Suprapubic skin (tissue), 4 donors: Measurements from ENCODE around the gene C15orf61. TPM values are rescaled to one million over a fixed set of nuclear protein-coding genes. Genes with fewer than 3 reads are reported as not detected.

Source experiments
- DNase-seq, 2 donors: peaks; one replicate each; pipeline ENCODE4 v3.0.0-alpha.2; 2019; ENCODE audit warnings: low spot score in 2 of 2
- H3K27ac ChIP-seq: fragments of 200-600 bp; sonication (generic); one replicate; pipeline ENCODE4 v1.5.1; 2019
- H3K27me3 ChIP-seq: fragments of 200-600 bp; sonication (generic); one replicate; pipeline ENCODE4 v1.5.1; 2019
- H3K36me3 ChIP-seq: fragments of 200-600 bp; sonication (generic); one replicate; pipeline ENCODE4 v1.5.1; 2019
- H3K4me1 ChIP-seq: fragments of 200-600 bp; sonication (generic); one replicate; pipeline ENCODE4 v1.5.1; 2019
- H3K4me3 ChIP-seq: fragments of 200-600 bp; sonication (generic); one replicate; pipeline ENCODE4 v1.5.1; 2019; ENCODE audit warnings: mild to moderate bottlenecking
- H3K9me3 ChIP-seq: fragments of 200-600 bp; sonication (generic); one replicate; pipeline ENCODE4 v1.5.1; 2019
- CTCF ChIP-seq, 2 donors: fragments of 200-600 bp in 1 of 2; fragments of 450-650 bp in 1 of 2; sonication (generic) in 1 of 2; IDR thresholded peaks; one replicate each; pipeline ENCODE4 v1.5.1; 2016 to 2019; ENCODE audit warnings: antibody characterized with exemption in 2 of 2, mild to moderate bottlenecking in 1 of 2, moderate library complexity in 1 of 2
- EP300 ChIP-seq: sonication (generic); formaldehyde crosslinking; IDR thresholded peaks from one replicate; pipeline ENCODE4 v1.6.1; 2017; ENCODE audit warnings: antibody characterized with exemption
- POLR2A ChIP-seq, 2 donors: fragments of 450-650 bp; IDR thresholded peaks; one replicate each; pipeline ENCODE4 v1.6.1; 2017; ENCODE audit warnings: antibody characterized with exemption in 2 of 2, mild to moderate bottlenecking in 2 of 2, moderate library complexity in 2 of 2
- POLR2AphosphoS5 ChIP-seq, 3 donors: sonication (generic); formaldehyde crosslinking; IDR thresholded peaks; one replicate each; pipeline ENCODE4 v1.6.1; 2017; ENCODE audit warnings: antibody characterized with exemption in 3 of 3
- WGBS: methylation state at CpG from one replicate; pipeline ENCODE4 v1.1.5; 2018; 5-methylcytosine and 5-hydroxymethylcytosine counted together
- total RNA-seq, 4 donors: library from RNA; depleted of rRNA; stranded (reverse); fragments of >200 nt; gene quantifications; one replicate each; pipeline ENCODE4 v1.1.0, GENCODE V29; 2016

Gene C15orf61
- total RNA-seq, 4 donors from 2014 or later, result 12.8 to 23.6 (median 16.8) TPM

- no peak for DNase-seq
- Histone ChIP-seq H3K4me3 (no peak overlapping the region), H3K36me3 (peaks cover 26% of the 10 kb centered on the region), H3K27me3 (no peaks in the 10 kb centered on the region), H3K4me1 (peaks cover 17% of the 10 kb centered on the region), H3K9me3 (no peaks in the 10 kb centered on the region), H3K27ac (no peak overlapping the region)
- 94% methylated on average over 3 of the region's 3 CpGs for WGBS
- TF ChIP-seq CTCF (IDR thresholded peaks at IDR 0.05) (no peak), EP300 (no peak), POLR2AphosphoS5 (IDR thresholded peaks at IDR 0.05) (no peak), POLR2A (IDR thresholded peaks at IDR 0.05) (no peak)
Measured at GRCh38 chr15:67528513-67528912, 7.6 kb downstream of the C15orf61 start.

DNA sequence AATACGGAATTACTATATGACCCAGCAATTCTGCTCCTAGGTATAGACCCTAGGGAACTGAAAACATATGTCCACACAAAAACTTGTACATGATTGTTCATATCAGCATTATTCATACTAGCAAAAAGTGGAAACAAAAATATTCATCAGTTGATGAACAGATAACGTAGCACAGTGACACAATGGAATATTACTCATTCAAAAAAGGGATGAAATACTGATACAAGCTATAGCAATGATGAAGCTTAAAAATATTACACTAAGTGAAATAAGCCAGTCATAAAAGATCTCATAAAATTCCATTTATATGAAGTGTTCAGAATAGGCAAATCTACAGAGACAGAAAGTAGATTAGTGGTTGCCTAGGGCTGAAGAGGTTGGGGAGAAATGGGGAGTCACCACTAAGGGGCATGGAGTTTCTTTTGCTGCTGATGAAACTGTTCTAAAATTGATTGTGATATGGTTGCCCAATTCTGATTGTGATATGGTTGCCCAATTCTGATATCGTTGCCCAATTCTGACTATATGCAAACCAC is 10.5 kb downstream of the C15orf61 start:
- no peak overlapping the region for H3K27ac ChIP-seq

DNA sequence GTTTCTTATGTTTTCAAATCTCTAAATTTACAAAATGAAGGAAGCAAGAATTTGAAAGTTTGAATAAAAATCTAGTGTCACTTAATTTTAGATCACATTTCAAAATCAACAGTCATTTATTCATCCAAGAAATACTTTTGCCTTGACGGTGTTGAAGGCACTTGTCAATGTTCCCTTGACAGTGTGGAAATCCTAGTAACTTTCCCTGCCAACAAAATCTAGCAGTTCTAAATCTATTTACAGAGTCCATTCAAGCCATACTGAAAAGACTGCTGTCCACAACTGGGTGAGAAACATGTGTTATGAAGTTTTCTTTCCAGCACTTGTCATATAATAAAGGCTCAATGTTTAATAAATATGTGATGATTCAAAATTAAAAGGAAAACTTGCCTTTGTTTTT is 12.9 kb downstream of the C15orf61 start:
- WGBS, result 75% methylated on average over 1 of the region's 1 CpG
- Histone ChIP-seq H3K27me3 (no peaks in the 10 kb centered on the region), H3K36me3 (peaks cover 3% of the 10 kb centered on the region), H3K9me3 (no peaks in the 10 kb centered on the region), H3K4me1 (no peaks in the 10 kb centered on the region), H3K27ac (no peak overlapping the region), H3K4me3 (no peak overlapping the region)
- DNase-seq, result no peak
- TF ChIP-seq POLR2A (IDR thresholded peaks at IDR 0.05) (no peak), POLR2AphosphoS5 (IDR thresholded peaks at IDR 0.05) (no peak), EP300 (no peak), CTCF (IDR thresholded peaks at IDR 0.05) (no peak)

More for the DNA sequence above, 10.5 kb downstream of the C15orf61 start:
- peaks cover 16% of the 10 kb centered on the region for H3K36me3 ChIP-seq
- H3K4me1 ChIP-seq, result no peaks in the 10 kb centered on the region
- WGBS, result 63% methylated on average over 3 of the region's 3 CpGs
- H3K4me3 ChIP-seq, result no peak overlapping the region
- H3K27me3 ChIP-seq, result no peaks in the 10 kb centered on the region
- no peaks in the 10 kb centered on the region for H3K9me3 ChIP-seq
- DNase-seq, result no peak
- TF ChIP-seq CTCF (IDR thresholded peaks at IDR 0.05), result no peak
- TF ChIP-seq EP300, result no peak
- TF ChIP-seq POLR2AphosphoS5 (IDR thresholded peaks at IDR 0.05), result no peak
- no peak for TF ChIP-seq POLR2A (IDR thresholded peaks at IDR 0.05)

DNA sequence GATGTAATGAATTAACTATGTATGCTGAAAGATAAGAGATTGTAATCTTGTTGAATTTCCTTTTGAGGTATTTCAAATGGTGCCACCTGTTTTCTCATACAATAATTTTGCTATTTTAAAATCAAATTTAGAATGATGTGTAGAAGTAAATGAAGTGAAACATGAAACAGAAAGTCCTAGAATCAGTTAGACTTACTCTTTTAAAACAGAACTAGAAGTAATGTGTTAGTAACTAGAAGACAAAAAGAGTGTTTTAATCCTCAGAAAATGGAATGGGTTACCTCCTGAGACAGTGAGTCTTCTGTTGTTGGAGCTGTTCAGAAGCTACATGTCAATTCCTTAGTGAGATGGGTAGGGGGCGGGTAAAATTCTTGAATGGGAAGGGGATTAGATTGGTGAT is 13.4 kb downstream of the C15orf61 start:
- Histone ChIP-seq H3K27me3 (no peaks in the 10 kb centered on the region), H3K27ac (no peak overlapping the region), H3K9me3 (no peaks in the 10 kb centered on the region), H3K36me3 (peaks cover 2% of the 10 kb centered on the region), H3K4me1 (no peaks in the 10 kb centered on the region), H3K4me3 (no peak overlapping the region)
- no peak for DNase-seq
- WGBS, result 87% methylated on average over 1 of the region's 1 CpG
- TF ChIP-seq POLR2AphosphoS5 (IDR thresholded peaks at IDR 0.05), result no peak
- TF ChIP-seq POLR2A (IDR thresholded peaks at IDR 0.05), result no peak
- TF ChIP-seq CTCF (IDR thresholded peaks at IDR 0.05), result no peak
- no peak for TF ChIP-seq EP300

DNA sequence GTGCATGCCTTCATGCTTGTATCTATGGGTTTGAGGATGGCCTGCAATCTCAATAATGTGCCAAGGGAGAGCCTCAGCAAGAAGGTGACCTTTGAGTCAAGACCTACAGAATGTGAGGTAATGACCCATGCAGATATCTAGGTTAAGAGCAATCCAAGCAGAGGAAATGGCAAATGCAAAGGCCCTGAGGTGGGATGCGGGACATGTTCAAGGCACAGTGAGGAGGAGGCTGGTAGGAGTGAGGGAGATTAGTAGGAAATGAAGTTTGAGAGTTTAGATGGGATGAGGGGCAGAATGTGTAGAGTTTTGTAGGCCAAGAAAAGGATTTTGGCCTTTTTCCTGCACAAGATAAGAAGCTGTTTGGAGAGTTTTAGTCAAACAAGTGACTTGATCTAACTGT is 16.8 kb downstream of the C15orf61 start:
- H3K4me1 ChIP-seq, result peaks cover 3% of the 10 kb centered on the region
- WGBS, result 98% methylated on average over 1 of the region's 1 CpG
- H3K9me3 ChIP-seq, result no peaks in the 10 kb centered on the region
- no peak overlapping the region for H3K27ac ChIP-seq
- TF ChIP-seq CTCF (IDR thresholded peaks at IDR 0.05), result no peak
- TF ChIP-seq EP300, result no peak
- no peak for TF ChIP-seq POLR2AphosphoS5 (IDR thresholded peaks at IDR 0.05)
- TF ChIP-seq POLR2A (IDR thresholded peaks at IDR 0.05), result no peak
- H3K4me3 ChIP-seq, result no peak overlapping the region
- DNase-seq, result no peak
- no peaks in the 10 kb centered on the region for H3K27me3 ChIP-seq
- H3K36me3 ChIP-seq, result no peaks in the 10 kb centered on the region
